ENCODE results near the gene SCAP.

SCAP gene

DNA sequence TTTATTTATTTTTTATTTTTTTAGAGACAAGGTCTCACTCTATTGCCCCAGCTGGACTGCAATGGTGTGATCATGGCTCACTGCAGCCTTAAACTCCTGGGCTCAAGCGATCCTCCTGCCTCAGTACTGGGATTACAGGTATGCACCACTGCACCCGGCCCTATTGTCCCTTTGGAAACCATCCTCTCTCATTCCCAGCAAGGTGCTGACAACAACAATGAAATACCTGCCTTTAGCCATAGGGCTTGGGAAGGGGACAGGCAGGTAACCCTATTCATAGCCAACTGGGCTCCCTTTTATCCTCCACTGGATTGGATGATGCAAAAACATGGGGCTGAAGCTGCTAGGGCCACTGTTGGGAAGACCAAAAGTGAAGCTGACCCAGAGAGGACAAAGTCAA is 43.1 kb downstream of the SCAP start:
- no peak for DNase-seq (ENCODE audit: low read depth in 2 of 2)

DNA sequence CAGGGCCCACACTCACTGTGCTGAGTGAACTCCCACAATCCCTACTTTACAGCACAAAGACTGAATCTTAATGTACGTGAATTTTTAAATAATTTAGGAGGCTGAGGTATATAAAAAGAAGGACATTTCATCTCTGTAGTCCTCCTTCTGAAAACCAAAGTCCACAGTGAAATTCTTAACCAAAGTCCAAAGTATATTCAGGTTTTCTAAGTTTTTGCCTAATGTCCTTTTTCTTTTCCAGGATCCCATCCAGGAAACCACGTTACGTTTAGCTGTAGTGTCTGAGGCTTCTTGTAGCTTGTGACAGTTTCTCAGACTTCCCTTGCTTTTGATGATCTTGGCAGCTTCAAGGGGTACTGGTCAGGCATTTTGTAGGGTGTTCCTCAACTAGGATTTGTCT is 44.5 kb downstream of the SCAP start:
- no peak for DNase-seq (ENCODE audit: low read depth in 2 of 2)

- DNase-seq (ENCODE audit: low read depth in 2 of 2), result no peak
Observed at GRCh38 chr3:47430606-47431005, 45.1 kb downstream of the SCAP start.

DNA sequence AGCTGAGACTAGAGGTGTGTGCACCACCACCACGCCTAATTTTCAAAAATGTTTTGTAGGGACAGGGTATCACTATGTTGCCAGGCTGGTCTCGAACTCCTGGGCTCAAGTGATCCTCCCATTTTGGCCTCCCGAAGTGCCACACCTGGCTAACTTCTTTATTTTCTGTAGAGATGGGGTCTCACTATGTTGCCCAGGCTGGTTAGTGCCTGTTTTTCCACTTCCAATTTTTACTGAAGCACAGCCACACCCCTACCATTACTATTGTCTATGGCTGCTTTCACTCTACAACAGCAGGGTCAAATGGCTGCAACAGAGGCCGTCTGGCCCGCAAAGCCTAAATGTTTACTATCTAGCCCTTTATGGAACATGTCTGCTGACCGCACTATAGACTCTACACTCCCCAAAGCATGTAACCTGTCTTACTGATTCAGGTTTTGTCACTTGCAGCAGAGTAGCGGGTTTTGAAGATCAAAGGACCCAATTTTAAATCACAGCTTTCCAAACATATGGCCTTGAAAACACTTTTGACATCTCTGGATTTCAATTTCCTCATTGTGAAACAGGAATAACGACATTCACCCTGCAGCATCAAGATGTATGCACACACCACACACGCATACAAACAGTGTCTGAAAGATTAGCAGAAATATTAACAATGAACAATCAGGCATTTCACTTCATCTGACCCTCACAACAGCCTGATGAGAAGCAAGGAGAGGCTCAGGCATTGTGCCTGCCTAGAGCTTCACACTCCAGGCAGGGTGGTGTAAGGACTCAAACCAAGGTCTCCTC is 46.1 kb downstream of the SCAP start:
- no peak for DNase-seq (ENCODE audit: low read depth in 2 of 2)

DNA sequence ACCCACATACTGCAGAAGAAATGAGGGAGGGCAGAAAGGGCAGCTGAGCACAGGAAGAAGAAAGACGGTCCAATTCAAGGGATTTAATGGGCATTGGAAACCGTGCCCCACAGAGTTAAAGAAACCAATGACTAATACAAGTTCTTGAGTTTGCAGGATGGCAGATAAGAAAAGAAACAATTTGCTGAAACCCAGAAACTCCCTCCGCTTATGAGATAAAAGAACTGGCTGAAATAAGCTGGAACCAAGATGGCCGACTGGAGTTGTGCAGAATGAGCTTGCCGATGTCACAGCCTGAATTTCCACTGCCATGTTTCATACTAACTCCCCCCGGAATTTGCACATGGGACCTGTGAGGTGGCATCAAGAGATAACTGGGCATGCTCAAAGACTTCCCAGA is 47.1 kb downstream of the SCAP start:
- no peak for DNase-seq (ENCODE audit: low read depth in 2 of 2)

DNA sequence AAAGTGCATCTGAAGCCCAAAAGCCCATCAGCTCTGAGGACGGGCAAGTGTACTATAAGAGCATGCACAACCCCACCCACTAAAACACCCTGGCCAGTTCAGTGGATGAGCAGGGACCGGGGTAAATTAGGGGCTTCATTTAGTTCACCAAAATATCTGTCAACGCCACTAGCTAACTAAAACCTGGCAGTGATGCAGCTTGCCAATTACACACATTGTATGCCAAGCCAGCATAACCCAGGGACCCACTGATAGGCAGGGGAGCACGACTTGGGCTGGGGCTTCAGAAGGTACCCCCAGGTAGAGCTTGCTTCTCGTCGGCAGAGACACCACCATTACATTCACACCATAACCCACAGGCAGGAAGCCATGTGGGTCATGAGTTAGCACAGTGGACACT is 47.9 kb downstream of the SCAP start:
- DNase-seq (ENCODE audit: low read depth in 2 of 2), result no peak

DNA sequence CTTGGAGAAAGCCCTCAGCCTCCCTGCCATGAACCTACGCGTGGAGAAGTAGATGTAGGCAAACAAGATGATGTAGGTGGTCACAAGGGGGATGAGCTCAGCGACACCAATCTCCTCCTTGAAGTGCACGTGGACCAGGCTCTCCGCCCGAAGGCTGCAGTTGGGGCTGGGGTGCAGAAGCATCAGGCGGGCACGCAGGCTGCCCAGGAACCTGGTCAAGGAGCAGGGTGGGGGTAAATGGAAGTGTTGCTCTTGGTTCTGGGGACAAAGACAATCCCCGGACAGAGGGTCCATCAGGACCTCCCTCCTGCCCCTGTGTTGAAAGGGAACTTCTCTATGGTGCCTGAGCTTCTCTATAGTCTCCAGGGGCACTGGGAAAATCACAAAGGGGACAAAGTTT is 49.8 kb downstream of the SCAP start:
- DNase-seq (ENCODE audit: low read depth in 2 of 2), result no peak

GRCh38 chr3:47425383-47425778 is 50.4 kb downstream of the SCAP start:
- no peak for DNase-seq (ENCODE audit: low read depth in 2 of 2)

GRCh38 chr3:47424434-47425382 is 51.0 kb downstream of the SCAP start:
- DNase-seq (ENCODE audit: low read depth in 2 of 2), result no peak

- no peak for DNase-seq (ENCODE audit: low read depth in 2 of 2)
Observed at GRCh38 chr3:47423548-47424145, 52.1 kb downstream of the SCAP start.

GRCh38 chr3:47422743-47423142 is 53.0 kb downstream of the SCAP start:
- DNase-seq (ENCODE audit: low read depth in 2 of 2), result no peak

- DNase-seq (ENCODE audit: low read depth in 2 of 2), result no peak
Observed at GRCh38 chr3:47421741-47422649, 53.7 kb downstream of the SCAP start.

GRCh38 chr3:47420511-47421484 is 54.9 kb downstream of the SCAP start:
- DNase-seq (ENCODE audit: low read depth in 2 of 2), result peak; percentile 73 to 93

DNA sequence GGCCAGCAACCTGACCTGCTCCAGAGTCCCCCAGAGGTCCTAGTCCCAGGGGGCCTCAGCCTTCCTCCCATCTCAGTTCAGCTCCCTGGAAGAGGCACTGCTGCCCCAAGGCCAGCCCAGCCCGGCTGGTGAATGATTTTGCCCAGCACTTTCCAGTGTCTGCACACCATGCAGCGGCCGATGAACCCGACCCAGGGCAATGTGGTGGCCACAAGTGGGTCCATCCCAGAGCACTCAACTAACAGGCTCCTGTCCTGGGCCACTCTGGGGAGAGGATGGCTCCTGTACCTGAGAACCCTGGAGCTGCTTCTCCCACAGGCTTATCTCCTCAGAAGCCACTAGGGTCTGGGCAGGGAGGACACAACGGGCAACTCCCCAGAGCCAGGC is 55.7 kb downstream of the SCAP start:
- no peak for DNase-seq (ENCODE audit: low read depth in 2 of 2)

- DNase-seq (ENCODE audit: low read depth in 2 of 2), result no peak
Observed at GRCh38 chr3:47419083-47420043, 56.4 kb downstream of the SCAP start.

DNA sequence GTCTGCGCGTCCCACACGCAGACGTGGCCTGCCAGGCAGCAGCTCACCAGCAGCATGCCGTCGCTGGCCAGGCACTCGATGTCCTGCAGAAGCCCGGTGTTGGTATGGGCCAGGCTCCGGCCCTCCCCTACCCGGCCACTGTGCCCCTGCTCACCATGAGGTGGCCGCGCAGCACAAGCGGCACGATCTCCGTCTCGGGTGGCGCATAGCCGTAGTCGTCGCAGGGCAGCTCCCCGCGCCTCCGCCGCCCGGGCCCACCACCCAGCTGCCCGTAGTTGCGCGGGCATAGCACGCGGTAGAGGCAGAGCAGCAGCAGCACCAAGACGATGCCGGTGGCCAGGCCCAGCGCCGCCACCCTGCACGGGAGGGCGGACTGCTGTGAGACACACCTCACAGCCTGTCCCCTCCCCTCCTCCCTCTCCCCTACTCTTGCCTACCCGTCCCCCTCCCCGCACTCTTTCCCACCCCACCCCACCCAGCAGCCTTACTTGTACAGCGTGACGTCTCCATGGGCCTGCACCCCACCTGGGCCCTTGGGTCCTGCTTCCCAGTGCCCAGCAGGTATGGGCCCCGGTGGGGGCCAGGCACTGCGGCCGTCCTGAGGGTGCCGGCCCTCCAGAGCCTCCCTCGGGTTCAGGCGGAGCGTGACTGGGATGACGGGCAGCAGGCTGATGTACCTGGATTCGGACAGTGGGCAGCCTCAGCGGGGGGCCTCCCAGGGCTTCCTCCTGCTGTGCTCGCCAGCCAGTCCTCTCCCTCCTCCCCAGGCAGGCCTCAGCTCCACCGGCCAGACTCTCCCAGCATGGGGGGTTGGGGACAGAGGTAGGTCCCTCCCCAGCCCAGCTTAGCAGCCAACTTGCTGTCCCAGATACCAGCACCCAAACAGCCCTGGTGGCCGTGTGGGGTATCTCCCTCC is 57.3 kb downstream of the SCAP start:
- no peak for DNase-seq (ENCODE audit: low read depth in 2 of 2)

GRCh38 chr3:47416041-47416440 is 59.7 kb downstream of the SCAP start:
- DNase-seq (ENCODE audit: low read depth in 2 of 2), result no peak

Data from stimulated activated CD4-positive, alpha-beta T cell treated with anti-CD3 and anti-CD28 coated beads, Interleukin-12 subunit alpha, Interleukin-12 subunit beta, amount 100 ng/mL, for 24 hours (primary cell).